SK-N-SH (cell line): ENCODE results near the gene SPIRE1.

Experiments used
- EP300 ChIP-seq, 2 experiments: IDR thresholded peaks; 2 replicates each; pipeline versions ENCODE4 v1.4.0 to v1.6.1; 2012; ENCODE audit warnings: borderline replicate concordance in 1 of 2, low read depth in 1 of 2, low read length in 1 of 2
- GATA2 ChIP-seq: sonication (generic); formaldehyde crosslinking; IDR thresholded peaks from 2 replicates; pipeline ENCODE4 v1.5.0; 2020; ENCODE audit warnings: mild to moderate bottlenecking, missing genetic modification reagents
- JUND ChIP-seq: IDR thresholded peaks from 2 replicates; pipeline ENCODE4 v1.4.0; 2012
- RAD21 ChIP-seq: IDR thresholded peaks from 2 replicates; pipeline ENCODE4 v1.6.1; 2012; ENCODE audit warnings: mild to moderate bottlenecking, low read length
- TF ChIP-seq, protein P1 (sequence below): fragments of 200-600 bp; sonication (generic); IDR thresholded peaks from 2 replicates; pipeline ENCODE4 v1.6.1; 2017; ENCODE audit warnings: antibody characterized with exemption, mild to moderate bottlenecking, moderate library complexity

- TF ChIP-seq RAD21 (no peak), JUND (no peak), GATA2 (no peak), EP300 (IDR thresholded peaks at IDR 0.05; ENCODE audit: borderline replicate concordance in 1 of 2, low read depth in 1 of 2, low read length in 1 of 2) (no peak)
- TF ChIP-seq, protein P1, sequence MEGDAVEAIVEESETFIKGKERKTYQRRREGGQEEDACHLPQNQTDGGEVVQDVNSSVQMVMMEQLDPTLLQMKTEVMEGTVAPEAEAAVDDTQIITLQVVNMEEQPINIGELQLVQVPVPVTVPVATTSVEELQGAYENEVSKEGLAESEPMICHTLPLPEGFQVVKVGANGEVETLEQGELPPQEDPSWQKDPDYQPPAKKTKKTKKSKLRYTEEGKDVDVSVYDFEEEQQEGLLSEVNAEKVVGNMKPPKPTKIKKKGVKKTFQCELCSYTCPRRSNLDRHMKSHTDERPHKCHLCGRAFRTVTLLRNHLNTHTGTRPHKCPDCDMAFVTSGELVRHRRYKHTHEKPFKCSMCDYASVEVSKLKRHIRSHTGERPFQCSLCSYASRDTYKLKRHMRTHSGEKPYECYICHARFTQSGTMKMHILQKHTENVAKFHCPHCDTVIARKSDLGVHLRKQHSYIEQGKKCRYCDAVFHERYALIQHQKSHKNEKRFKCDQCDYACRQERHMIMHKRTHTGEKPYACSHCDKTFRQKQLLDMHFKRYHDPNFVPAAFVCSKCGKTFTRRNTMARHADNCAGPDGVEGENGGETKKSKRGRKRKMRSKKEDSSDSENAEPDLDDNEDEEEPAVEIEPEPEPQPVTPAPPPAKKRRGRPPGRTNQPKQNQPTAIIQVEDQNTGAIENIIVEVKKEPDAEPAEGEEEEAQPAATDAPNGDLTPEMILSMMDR, result no peak
These were observed 26.0 kb downstream of the SPIRE1 start for GRCh38 chr18:12631831-12632477.
